Left lobe of liver (tissue), 2 donors: Measurements from ENCODE around the gene IFRD2. TPM values are rescaled to one million over a fixed set of nuclear protein-coding genes. Genes with fewer than 3 reads are reported as not detected.
A peak's percentile ranks its signal among the peaks of the same experiment; 100 is the strongest.

Source experiments
- ATAC-seq: fragments of 200-7000 bp; cut with Tn5 transposase; one replicate; pipeline ENCODE4 v1.9.1; 2020; ENCODE audit warnings: mild to moderate bottlenecking, moderate library complexity
- DNase-seq: peaks from one replicate; pipeline ENCODE4 v3.0.0-alpha.2; 2020; ENCODE audit warnings: low spot score
- total RNA-seq: library from RNA; stranded (reverse); gene quantifications from one replicate; pipeline ENCODE4 v1.2.1, GENCODE V29; 2021
- donor health status: DM: no; HTN: no; CAD: no; lungs with moderate emphysema.
- donor health status: DM: no; HTN: yes; CAD: no.

IFRD2 gene
- total RNA-seq, 1 donor from 2014 or later, result 63.8 TPM

DNA sequence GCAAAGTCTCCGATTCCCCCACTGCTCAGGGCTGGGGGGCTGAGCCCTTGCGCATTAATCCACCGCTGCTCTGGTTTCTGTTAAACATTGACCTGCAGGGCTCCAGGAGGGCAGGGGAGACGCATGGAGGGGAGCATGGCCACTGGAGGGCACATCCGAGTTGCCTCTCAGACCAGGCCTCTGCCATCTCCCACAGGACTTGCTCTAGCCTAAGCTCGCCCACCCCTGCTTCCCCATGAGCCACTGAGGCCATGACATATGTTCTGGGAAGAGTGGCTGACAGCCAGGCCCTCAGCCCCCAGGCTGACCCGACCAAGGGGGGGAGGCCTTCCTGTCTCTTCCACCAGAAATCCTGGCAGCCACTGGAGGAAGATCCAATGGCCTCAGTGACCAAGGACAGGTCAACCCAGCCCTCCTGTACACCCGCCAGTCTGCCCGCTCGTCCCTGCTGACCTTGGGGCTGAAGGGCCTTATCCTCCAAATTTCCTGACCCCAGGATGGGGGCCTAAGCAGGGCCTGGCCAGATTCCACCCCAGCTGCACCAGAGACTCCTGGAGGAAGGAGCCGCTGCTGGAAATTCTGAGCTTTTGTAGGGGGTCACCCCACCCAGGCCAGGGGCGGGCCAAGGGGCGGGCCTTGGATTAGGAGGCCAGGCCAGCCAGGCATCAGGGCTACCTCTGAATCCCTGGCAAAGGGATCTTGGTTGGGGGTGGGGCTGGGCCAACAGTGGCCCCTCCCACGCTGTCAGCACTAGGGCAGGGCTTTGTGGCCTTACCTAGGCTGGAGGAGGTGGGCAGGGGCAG lies 11.0 kb upstream of the IFRD2 start, which contains the start of gene HYAL1:
HYAL1 (minus strand) TSS at position 562 of the 803 bp plus-strand sequence. CDS start 618 bp downstream, outside the sequence.
- ATAC-seq (peak; percentile 64), DNase-seq (peak; percentile 97)

GRCh38 chr3:50302095-50303012 lies 10.1 kb upstream of the IFRD2 start:
- ATAC-seq (peak; percentile 45), DNase-seq (peak; percentile 90)

GRCh38 chr3:50300681-50301254 lies 8.5 kb upstream of the IFRD2 start:
- DNase-seq (no peak), ATAC-seq (no peak)

- DNase-seq, result peak; percentile 59
- ATAC-seq, result no peak
These were observed 7.9 kb upstream of the IFRD2 start for GRCh38 chr3:50299929-50300680.

DNA sequence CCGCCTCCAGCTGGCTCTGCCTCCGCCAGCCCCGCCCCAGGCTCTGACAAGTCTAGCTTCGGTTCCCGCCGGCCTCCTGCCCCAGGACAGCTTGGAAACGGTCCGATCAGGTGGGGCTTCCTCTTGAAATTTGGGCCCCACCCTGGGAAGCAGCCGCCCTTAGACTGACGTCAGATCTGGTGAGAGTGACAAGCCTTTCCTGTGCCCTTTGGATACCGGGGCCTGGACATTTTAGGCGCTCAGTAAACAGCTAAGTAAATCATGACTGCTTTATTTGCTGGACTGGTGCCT lies 7.4 kb upstream of the IFRD2 start:
- DNase-seq (no peak), ATAC-seq (no peak)

- ATAC-seq (peak; percentile 67), DNase-seq (peak; percentile 100)
These were observed 6.8 kb upstream of the IFRD2 start, which contains the start of the genes HYAL3 and NAA80 for GRCh38 chr3:50298836-50299637. Gene HYAL3, minus strand, starts transcription at chr3:50299405. Its CDS starts 3,803 bp downstream, at chr3:50295602. Gene NAA80, minus strand, starts transcription at chr3:50299405. Its CDS starts 1,942 bp downstream, at chr3:50297463.

- peak; percentile 55 for DNase-seq
- no peak for ATAC-seq
These were observed 5.9 kb upstream of the IFRD2 start for GRCh38 chr3:50297896-50298725.

DNA sequence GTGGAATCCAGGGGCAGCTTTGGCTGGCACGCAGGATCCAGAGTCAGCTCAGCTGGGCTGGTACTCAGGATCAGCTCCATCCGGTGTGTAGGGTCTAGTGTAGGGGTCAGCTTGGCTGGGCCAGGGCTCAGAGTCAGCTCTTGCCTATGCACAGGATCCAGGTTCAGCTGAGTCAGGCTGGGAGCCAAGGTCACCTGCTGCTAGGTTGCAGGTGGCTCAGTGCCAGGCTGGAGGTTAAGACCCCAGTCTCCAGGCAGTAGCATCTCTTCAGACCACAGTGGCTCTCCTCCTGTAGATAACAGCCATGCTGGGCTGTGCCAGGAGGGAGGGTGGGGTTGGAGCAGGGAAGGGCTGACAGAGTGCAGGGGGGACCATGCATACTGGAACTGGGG lies 5.2 kb upstream of the IFRD2 start:
- DNase-seq (peak; percentile 61), ATAC-seq (no peak)

DNA sequence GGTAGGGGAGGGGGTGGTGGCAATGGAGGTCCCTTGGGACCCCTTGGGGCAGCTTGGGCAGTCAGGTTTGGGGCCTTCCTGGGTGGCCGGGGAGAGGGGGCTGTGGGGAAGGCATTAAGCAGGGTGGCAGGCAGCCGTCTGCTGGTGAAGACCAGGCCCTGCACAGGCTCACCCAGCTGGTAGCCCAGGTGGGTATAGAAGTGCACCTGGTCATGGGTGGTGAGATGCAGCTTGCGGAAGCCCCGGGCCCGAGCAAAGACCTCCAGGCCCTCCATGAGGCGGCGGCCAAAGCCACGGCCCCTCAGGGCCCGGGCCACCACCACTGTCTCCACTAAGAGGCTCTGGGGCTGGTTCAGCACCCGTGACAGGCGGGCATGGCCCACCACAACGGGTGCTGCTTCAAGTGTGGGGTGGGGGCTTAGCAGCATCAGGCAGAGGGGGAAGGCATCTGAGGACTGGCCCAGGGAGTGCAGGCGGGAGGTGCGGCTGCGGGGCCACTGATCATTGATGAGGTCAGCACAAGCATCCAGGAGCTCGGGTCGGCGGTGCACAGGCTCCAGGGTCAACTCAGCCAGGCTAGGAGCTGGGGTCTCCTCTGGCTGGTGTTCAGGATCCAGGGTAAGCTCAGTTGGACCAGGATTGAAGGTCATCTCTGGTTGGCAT lies 4.6 kb upstream of the IFRD2 start:
- ATAC-seq (no peak), DNase-seq (peak; percentile 49)

GRCh38 chr3:50295553-50296431 lies 3.6 kb upstream of the IFRD2 start:
- DNase-seq, result no peak
- ATAC-seq, result no peak

GRCh38 chr3:50294492-50295403 lies 2.5 kb upstream of the IFRD2 start:
- DNase-seq, result no peak
- no peak for ATAC-seq

DNA sequence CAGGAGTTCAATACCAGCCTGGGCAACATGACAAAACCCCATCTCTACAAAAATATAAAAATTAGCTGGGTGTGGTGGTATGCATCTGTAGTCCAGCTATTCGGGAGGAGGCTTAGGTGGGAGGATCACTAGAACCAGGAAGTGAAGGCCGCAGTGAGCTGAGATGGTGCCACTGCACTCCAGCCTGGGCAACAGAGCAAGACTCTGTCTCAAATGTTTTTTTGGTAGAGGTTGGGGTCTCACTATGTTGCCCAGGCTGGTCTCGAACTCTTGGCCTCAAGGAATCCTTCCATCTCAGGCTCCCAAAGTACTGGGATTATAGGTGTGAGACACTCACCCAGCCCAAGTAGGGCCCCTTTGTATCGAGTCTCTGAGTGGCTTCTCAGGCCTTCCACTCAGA lies 1.9 kb upstream of the IFRD2 start:
- ATAC-seq (no peak), DNase-seq (no peak)

DNA sequence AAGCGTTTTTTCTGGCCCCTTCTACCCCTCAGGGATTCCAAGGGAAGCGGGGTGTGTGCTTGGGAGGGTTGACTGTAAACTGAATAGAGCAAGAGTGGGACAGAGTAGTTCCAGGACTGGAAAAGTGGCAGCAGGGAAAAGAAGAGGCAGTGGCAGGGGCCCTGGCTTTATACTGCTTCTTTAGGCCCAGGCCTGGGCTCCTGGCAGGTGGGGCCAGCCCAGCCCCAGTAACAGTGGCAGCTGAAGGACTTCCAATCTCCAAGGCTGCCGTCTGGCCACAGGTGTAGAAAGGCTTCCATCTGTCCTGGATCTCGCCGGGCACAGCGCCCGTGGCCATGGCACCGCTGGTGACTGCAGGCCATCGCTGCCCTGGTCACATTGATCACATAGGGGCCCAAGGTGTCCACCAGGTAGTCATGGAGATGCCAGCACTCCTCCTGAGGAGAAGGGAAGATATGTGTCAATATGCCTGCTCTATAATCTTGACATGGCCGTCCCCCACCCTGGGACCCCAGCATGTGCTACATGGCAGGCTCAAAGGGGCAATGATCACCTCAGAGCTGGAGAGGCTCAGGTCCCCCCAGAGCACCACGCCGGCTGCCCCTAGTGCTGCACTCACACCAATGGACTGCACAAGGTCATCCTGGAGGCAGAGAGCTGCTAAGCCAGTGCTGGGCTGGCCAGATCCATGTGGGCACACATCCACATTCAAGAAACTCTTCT lies 1.0 kb upstream of the IFRD2 start:
- ATAC-seq, result no peak
- DNase-seq, result no peak

DNA sequence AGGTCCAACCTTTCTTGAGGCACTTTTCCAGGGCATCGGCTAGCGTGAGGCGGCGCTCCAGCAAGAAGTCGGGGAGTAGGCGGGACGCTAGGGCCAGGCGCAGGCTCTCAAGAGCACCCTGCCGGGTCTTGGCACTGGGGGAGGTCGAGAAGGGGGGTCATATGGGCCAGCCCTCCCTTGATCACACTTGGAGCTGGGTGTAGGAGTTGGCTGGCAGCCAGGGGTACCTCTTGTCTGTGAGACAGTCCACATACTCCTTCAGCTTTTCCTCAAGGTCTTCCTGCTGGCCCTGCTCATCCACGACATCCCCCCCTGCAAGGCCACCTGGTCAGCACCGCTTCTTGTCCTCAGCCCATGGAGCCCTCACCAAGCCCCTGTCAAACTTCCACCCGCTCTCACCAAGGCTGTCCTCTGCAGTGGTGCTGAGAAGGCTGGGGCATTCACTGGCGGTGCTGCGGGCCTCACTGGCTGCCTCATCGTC lies 2.0 kb downstream of the IFRD2 start:
- DNase-seq (no peak), ATAC-seq (no peak)

DNA sequence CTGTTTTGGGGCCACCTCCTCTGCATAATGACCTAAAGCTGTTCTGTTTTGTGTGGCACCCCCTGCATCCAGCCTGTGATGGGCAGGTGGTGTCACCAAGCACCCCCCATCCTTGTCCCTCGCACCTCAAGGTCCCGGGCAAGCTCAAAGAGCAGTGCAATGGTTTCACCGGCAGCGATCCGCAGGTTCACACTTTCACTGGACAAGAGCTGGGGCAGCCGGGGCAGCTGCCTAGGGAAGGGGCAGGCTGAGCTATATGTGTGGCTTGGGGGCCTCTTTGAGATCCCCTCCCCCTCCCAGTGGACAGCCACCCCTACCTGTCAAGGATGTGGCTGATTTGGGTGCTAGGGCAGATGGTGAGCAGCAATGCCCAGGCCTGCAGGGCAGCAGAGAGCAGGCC lies 3.1 kb downstream of the IFRD2 start:
- ATAC-seq (no peak), DNase-seq (no peak)
